GM21529 (cell line): Measurements from ENCODE around the gene GRAMD1B.

ENCODE experiments used
- ATAC-seq: cut with Tn5 transposase; IDR thresholded peaks from one replicate; pipeline ENCODE4 v1.9.1; 2021; ENCODE audit not compliant: unreplicated experiment

GRAMD1B gene

DNA sequence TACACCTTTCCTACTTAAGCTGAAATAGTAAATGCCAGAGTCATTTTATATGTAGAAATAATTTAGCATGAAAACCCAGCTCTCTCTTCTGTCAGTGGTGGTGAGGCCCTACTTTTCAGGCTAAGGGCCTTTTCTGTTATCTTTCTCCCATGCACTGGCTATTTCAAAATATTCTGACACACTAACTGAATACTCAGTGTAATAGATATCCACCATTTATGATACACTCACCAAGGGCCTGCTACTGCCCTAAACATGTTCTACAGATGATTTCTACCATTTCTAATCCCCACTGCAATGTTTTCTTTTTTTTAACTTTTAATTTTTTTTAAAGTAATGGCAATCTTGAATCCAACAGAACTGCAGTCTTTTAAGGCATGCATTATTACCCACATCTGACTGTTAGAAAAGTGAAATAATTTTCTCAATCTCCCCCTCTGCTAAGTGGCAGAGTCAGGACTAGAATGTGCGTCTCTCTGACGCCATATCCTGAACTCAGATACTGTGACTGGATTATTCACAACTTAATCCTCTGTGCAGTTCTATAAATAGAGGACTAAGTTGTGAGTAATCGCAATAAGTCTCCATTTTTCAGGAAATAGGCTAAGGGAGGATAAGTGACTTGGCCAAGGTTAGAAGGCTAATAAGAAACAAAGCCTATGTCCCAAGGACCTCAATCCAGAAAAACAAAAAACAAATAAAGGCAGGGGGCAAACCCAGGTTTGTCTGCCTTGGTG is 44.0 kb downstream of the GRAMD1B start:
- ATAC-seq: no peak

DNA sequence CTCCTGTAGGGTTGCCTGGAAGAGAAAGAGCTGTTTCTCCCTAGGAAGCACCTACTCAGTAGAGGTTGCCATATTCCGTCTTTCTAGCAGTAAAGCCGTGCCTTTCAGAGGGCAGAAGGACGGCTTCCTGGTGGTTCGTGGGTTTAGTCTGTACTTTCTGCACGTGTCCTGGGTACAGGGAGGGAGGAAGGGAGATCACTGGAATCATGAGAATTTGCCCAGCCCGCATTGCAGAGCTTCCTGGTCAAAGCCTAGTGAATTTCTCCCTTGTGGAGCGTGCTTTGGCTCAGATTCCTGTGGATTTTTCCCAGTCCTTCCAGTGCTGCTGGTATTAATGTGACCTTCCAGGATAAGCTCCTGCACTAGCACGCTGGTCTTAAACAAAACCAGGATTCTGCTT is 44.9 kb downstream of the GRAMD1B start:
- no peak for ATAC-seq

DNA sequence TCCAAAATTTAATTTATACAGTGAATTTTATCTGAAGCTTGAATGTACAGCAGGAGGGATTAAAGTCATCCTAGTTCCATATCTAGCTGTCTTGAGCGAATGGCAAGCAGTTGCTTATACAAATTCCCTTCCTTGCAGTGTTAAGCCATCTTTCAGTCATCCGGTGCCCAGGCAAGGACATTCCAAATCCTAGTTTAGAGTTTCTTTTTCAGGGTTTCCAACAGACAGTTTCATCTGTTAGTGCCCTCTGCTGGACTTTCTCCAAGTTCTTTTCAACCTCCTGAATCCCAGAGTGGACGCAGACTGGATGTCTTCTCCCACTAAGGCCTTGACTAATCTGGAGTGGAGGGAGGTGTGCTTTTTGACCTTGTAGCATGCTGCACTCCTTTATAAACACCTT is 45.4 kb downstream of the GRAMD1B start:
- no peak for ATAC-seq

DNA sequence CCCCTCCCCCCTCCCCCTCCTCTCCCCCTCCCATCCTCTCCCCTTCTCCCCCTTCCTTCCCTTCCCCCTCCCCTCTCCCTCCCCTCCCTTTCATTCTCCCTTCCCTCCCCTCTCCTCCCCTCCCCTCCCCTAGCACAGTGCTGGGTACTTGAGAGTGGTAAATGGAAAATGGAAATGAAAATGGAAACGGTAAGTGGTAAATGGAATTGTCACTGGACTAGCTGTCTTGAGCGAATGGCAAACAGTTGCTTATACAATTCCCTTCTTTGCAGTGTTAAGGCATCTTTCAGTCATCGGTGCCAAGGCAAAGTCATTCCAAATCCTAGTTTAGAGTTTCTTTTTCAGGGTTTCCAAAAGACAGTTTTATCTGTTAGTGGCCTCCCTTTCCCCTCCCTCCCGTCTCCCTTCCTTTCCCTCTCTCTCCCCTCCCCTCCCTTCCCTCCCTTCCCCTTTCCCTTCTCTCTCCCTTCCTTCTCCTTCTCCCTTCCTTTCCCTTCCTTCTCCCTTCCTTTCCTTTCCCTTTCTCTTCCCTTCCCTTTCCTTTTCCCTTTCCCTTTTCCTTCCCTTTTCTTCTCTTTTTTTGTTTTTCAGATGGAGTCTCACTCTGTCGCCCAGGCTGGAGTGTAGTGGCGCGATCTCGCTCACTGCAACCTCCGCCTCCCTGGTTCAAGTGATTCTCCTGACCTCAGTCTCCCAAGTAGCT is 47.3 kb downstream of the GRAMD1B start:
- no peak for ATAC-seq

DNA sequence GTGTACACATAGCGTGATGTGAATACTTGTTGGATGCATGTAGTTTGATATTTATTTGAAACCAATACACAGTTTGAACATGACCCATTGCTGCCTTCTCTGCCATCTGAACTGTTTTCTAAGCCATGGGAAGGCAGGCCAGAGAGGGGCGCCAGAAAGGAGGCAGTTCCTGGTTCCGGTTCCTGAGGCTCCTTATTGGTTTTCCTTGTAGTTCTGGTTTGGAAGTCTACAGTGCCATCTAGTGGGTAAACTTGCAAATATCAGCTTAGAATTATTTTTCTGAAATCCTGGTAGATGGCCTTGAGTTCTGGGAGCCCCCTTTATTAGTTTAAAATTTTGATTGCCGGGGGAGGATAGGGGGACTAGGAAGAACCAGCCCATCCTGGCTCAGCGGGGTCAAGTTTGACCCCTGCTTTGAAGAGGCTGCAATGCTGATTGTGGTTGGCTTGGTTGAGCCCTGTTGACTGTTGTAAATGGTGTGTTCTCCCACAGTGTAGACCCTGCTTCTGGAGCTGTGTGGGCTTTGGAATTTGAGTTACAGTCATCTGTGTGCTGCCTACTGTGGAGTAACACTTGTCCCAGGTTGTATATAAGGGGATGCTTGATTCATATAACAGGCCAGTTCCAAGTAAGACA is 48.4 kb downstream of the GRAMD1B start:
- ATAC-seq: no peak

DNA sequence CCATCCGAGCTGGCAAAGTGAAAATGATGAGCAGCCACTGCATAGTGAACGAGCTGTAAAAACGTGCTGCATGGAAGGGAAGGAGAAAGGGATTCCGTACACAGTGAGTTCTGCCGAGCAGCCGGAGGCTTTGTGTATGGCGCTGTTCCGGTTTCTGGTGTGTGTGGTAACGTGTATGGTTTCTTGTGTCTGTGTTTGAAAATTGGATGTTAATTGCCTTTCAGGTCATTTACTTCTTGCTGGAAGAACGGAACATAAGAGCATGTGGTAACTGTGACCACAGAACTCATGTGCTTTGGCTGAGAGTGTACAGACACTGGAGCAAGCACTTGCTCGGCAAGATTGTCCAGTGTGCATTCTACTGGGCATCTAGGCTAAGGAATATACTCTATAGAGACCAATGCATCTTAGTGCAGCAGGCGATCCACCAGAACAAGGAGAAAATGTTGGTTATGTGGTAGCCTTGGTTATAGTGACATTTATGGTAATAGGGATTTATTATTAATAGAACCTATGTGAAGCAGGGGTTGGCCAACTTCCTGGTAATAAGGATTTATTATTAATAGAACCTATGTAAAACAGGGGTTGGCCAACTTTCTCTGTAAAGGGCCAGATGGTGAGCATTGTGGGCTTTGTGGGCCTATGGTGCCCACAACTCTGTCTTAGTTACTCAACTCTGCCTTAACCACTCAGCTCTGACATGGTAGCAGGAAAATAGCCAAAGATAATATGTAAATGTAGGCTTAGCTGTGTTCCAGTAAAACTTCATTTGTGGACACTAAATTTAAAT is 49.2 kb downstream of the GRAMD1B start:
- peak; percentile 62 for ATAC-seq

DNA sequence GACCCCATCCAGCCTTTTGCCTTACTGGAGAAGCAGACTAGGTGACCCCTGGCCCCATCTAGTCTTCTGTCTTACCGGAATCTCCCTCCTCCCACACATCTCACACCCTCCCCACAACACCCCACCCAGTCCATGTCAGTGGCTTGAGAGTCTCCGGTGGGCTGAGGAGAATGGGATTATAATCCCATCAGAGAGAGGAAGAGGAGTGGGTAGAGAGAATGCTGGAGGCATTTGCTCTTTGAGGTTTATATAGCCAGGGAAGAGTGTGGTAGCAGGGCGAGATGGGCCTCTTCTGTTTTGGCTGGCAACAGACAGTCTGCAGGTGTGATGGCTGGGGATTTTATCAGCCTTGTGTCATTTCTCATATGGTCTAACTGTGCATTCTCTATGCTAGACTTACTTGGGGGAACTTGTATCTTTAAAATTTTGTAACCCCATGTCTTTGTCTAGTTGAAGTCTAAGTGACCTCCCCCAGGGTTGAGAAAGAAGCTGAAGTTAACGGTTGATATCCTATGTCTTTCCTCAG is 50.3 kb downstream of the GRAMD1B start:
- ATAC-seq: peak; percentile 54

DNA sequence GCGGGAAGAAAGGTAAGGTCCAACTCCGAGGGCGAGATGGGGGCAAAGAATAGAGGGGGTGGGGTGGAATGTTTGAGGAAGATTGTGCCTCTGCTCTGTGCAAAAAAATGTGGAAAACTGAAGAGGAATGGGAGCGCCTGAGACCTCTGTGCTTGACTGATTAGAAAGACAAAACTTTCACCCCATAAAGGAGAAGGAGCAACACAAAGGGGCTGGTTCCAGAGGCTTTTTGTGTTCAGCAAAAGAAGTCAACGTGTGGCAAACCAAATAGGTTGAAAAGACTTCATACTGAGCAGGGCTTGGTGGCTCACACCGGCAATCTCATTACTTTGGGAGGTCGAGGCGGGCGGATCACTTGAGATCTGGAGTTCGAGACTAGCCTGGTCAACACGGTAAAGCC is 50.8 kb downstream of the GRAMD1B start:
- ATAC-seq: no peak

DNA sequence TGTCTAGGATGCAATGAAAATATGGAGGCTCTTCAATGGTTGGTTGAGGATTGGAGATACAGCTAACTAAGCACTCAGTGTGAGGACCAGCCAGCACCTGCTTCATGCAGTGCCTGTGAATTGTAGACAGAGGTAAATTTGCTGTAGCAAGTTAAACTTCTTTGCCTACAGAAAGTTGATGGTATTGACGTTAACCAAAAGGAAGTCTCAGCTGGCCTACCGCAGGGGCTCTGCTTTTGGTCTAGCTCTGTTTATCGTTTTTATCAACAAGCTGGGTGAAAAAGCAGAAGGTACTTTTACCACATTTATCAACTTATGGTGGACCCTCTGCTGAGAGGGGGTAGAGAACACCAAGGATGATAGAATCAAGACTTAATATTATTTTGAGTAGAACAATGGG is 51.6 kb downstream of the GRAMD1B start:
- no peak for ATAC-seq

DNA sequence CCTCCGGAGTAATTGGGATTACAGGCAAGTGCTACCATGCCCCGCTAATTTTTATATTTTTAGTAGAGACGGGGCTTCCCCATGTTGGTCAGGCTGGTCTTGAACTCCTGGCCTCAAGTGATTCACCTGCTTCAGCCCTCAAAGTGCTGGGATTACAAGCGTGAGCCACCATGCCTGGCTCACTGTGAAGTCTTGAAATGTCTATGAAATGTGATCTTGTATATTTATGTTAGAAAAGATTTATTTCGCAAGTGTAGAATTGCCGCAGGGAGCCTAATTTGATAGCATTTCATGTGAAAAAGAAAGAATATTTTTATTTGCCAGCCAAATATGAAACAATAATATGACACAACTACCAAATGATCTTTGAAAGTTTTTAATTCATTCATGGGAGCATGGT is 52.1 kb downstream of the GRAMD1B start:
- no peak for ATAC-seq

DNA sequence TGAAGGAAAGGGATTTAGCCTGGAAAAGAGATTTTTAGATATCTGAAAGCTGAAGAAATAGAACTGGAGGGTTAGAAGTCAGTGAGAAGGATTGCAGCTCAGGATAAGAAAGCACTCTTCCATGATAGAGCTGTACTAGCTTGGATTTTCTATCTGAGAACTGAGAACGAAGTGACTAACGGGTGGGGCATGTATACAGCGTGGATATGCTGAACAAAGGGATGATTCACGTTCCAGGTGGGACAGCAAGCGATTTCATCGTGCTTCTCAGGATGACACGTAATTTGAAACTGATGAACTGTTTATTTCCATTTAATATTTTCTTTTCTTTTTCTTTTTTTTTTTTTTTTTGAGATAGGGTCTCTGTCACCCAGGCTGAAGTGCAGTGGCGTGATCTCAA is 53.0 kb downstream of the GRAMD1B start:
- ATAC-seq: no peak

DNA sequence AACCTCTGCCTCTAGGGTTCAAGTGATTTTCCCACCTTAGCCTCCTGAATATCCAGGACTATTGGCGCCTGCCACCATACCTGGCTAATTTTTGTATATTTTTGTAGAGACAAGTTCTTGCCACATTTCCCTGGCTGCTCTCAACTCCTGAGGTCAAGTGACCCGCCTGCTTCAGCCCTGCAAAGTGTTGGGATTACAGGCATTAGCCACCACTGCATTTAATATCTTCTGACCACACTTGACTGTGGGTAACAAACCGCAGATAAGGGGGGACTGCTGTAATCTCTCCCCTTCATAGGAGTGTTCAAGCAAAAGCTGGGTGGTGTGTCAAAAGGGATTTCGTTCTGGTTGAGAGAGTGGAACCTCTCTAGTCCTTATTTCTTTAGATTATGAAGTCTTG is 53.4 kb downstream of the GRAMD1B start:
- no peak for ATAC-seq

DNA sequence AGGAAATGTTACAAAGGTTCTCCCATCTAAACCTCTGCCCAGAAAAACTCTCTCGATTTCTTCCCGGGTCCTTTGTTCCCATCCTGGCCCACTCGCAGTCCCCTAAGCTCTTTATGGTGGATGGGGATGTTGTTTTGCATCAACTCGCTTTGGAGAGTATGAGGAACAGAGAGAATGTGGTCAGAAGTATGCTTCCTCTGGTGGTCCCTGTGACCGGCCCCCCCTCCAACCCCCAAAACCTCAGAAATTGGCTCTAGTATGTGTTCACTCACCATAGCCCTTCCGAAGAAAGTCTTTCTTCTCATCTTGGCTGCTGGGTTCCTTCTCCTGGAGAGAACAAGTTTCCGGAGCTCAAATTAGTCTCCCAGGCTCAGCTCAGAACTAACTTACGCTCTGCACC is 54.4 kb downstream of the GRAMD1B start:
- ATAC-seq: no peak

DNA sequence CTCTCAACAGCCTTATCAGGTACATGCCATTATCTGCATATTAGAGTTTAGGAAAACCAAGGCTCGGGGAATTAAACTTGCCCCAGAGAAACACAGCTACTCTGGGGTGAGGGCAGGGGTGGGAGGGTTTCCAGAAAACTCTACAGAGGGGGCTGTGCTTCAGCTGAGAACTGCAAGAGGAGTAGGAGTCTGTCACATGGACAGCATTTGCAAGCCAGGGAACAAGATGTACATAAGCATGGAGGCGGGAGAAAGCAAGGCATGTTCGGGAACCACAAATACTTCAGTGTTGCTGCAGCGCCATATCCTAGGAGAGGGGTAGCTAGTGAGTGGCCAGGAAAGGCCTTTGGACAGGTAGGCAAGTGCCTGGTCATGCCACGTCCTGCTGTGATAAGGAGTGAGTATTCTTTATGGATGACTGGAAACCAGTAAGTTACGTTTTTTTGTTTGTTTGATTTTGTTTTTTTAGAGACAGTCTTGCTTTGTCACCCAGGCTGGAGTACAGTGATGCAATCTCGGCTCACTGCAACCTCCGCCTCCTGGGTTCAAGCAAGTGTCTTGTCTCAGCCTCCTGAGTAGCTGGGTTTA is 57.2 kb downstream of the GRAMD1B start:
- no peak for ATAC-seq

DNA sequence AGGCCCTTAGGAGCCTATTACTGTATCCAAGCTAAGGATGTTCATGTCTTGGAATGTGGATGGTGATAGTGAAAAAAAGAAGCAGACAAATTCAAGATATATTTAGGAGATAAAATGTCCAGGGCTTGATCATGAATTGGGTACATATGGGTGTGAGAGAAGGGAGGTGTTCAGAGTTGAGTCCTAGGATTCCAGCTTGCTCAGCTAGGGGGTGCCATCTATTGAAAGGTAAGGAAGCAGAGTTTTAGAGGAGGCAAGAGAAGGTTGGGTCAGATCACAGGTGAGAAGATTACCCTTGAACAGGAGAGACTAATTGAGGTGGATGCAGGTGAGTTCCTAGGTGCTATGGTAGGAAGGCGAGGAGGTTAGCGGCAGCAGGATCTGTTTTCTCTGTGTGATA is 60.5 kb downstream of the GRAMD1B start:
- no peak for ATAC-seq

DNA sequence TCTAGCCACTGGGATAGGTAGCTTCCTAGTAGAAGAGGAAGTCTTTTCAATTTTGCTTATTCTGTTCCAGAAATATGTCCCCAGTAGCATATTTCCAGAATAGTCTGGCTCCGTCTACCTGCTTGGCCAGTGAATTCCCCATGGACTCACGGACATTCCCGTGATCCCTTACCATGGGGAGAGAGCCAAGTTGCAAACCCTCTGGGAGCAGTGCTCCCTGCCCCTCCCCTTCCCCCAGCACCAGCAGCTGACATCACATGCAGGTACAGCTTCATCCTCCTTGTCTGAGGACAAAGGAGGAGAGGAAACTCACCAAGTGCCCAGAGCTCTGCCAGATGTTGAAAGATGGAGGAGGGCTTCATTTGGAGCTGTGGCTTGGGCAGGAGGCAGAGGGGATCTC is 61.2 kb downstream of the GRAMD1B start:
- ATAC-seq: no peak

DNA sequence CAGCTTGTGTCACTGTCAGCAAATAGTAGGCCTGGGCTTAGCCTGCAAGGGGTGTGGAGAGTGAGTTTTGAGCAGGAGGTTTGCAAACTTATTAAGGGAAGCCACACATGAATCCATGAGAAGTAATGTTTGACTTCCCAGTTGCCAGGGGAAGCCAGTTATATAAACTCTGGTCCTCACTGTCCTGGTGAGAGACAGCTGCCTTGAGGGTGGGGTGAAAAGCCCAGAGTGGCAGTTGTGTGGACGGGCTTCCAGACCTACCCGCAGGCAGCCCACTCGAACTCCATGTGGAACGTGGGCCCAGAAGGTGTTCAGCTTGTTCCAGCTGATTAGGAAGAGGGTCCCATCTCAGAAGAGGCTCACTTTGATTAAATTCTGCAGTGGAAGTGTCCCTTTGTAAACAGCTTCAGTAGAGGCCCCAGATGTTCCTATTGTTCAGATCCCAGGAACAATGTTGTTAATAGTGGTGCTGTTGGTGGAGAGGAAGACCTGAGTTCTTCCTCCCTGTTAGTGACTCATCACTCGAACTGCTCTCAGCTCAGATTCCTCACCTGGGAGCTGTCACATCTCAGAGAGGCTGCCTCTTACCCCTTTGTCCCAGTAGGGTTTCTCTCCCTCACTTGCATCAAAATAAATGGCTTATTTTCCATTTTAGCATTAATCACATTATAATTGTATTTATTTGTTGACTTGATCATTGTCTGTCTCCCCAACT is 63.4 kb downstream of the GRAMD1B start:
- no peak for ATAC-seq

DNA sequence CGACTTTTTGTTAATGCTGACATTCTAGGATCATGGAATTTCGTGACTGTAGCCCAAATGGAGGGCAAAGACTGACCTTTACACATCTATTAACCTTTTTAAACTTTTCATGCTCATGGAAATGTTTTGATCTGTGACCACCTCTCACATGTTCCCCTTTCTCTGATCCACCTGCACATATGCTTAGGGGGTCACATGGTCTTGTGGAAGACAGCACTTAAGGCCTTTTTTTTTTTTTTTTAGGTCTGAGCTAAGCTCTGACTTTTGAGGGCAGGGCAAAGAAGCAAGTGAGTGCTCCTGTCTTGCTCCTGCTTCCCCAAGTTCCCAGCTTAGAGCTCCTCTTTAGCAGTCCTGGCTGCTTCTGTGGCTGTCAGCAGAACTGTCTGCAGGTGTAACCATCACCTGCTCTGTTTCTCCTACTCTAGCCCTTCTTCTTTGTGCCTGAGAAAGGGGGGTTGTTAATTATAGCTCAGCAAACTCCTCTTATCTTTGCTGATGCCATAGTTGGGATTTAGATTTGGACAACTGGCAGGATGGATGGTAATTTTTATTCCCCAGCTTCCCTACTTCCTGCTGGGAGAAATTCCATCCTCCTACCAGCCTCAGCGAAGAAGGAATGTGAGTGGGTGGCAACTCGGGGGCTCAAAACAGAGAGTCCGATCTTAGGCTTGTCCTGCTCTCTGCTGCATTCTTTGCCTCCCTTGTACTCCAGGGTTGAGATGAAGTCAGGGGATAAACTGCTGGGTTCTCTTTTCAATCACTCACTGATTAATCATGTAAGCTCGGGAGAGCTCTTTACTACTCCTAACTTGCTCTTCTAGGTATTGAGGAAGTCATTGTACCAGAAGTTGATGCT is 64.4 kb downstream of the GRAMD1B start:
- no peak for ATAC-seq

DNA sequence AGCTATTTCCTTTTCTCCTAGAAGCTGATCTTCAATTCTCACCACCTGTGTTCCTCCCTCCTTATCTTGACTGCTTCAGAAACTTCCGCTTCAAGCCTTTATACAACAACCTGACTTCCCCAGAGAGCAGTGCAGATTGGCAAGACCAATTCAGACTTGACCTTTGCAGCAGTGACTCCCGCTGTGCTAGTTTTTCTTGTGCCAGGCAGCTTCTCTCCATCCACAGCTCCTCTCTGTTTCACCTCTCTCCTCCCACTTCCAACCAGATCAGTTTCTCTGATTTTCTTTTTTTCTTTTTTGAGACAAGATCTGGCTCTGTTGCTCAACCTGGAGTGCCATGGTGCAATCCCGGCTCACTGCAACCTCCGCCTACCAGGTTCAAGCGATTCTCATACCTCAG is 74.3 kb downstream of the GRAMD1B start:
- ATAC-seq: no peak
